MV-4-11 (cell line): ENCODE results near the gene VEZT.

Experiments used
- DNase-seq: peaks from one replicate; lab custom pipeline; 2025; lab: John Stamatoyannopoulos, UW

The VEZT gene

DNA sequence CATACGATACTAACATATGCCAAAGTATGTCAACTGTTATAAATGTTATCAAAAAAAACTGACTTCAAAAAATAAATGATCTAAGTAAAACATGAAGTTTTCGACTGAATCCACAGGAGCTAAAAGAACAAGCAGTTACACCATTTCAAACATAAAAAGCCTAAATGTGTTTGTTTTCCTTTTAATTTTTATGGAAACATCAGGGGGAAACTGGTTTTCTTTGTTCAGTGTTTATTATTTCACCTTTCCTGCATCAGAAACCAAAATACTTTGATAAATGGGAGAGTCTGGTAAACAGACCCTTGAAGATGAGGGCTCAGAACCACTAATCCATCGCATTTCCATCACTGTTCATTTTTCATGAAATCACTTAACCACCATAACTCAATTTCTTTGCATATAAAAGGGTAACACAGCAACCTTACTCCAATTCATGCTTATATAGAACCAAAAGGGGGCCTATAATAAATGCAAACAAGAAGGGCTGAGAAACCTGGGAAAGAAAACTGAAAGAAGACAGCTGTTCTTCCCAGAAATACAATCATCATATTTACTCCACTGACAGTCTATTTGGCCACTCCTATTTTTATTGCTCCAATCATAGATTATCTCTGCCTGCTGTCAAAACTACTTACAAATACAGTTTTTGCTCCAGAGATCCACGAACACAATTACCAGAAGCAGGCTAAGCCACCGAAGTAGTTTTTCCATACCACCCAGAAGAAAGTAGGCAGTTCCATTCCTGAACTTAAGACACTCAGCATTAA lies 17.3 kb upstream of the VEZT start:
- DNase-seq = no peak

DNA sequence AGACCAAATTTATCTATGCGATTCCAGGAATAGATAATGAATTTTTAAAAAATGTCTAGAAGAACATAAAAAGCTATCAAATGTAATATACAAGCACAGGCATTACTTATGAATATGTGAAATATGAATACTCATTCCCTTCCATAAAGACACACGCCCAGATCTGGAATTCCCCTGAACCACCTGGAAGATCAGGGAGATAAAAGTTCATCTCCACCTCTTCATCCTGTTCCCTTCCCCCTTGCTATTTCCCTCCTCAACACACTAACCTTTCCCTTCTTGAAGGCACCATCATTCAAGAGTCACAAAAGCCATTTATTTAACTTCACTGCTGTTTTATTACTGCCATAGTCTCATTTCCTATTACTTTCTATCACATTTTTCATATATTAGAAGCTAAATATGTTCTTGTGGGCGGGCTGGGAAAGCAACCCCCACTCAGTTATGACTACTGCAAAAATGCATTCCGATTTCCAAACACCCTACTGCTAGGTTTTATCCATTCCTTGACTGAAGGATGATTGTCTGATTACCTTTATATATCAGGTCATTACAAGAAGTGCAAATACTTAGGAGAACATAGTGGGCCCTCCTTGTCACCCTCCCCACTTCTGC lies 16.4 kb upstream of the VEZT start:
- no peak for DNase-seq

DNA sequence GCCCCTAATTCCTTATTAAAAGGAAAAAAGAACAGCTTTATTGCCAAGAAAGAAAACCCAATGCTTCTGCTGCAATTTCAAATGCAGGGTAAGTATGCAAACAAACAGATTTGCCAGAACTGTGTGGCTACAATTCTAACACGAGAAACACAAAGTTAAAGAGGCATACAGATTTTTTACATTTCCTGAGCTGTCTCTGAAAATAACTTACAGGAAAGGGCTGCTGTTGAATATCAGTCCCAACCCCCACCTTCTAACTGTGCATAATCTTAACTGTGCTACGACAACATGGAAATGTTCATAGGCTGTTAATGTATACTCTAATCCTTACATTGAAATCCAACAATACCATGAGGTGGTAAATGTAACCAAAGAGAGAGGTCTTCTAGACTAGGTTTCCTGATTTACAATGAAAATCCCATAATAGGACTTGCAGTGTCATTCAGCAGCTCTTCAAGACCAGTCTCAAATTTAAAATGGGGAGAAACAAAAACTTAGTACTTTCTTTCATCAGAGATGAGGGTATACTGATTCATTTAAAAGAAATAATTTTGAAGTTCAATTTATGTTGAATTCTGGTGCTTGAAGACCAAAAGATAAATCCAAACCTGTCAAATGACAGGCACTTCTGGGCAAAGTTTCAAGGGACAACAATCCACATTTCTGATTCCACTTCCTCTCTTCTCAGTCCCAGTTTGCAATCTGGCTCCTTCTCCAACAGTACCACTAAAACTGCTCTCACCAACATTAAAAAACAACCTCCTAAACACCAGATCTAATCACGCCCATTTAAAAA lies 14.7 kb upstream of the VEZT start:
- DNase-seq = peak; percentile 12

DNA sequence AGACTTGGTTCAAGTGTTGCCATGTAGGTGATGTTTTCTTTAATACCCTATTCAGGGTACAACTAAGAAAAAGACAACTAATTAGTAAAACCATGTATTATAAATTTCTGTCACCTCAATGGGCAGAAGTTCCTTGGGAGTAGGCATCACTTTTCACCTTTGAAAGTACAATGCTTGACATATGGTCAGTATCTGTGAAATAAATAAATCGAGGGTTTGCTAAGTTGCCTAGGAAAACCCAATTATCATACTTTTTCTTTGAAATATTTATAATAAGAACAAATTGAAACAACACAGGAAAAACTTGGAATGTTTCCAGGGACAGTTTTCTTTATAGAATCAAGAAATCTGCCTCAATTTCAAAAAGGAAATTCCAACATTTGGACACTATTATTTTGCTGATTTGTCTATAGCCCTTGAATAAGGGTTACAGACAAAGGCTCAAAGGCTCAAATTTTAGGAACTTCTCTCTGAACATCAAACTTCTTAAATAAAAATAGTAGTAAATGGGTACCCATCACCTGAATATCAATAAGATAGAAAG lies 14.0 kb upstream of the VEZT start:
- DNase-seq = no peak

DNA sequence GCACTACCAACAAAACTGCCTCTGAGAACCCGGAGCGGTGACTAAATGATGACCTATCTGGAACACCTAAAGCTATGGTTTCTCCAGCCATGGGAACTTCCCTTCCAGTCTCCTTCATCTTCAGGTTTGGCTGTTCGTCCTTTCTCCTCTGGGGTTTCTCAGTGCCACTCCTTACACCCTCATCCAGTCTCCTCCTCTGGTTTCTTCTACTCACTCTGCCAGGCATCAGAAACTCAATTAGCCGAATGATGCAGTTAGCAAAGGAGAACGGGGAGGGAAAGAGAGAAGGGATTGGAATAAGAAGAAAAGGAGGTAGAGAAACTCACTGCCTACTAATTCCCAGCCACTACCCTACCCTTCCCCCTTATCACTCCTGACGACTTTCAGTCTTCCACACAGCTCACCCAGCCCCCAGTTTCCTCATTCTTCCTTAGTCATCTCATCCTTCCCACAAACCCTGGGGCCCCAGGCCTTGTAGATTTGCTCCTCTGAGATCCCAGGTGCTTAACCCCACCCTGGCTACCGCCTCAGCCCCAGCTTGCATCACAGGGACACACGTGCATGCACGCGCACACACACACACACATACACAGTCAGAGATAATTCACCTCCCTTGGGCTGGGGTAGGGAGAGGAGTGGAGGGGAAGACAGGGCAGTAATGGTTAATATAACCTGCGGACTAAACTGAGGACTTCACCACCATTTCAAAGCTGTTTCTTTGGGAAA lies 13.3 kb upstream of the VEZT start:
- DNase-seq = peak; percentile 73

DNA sequence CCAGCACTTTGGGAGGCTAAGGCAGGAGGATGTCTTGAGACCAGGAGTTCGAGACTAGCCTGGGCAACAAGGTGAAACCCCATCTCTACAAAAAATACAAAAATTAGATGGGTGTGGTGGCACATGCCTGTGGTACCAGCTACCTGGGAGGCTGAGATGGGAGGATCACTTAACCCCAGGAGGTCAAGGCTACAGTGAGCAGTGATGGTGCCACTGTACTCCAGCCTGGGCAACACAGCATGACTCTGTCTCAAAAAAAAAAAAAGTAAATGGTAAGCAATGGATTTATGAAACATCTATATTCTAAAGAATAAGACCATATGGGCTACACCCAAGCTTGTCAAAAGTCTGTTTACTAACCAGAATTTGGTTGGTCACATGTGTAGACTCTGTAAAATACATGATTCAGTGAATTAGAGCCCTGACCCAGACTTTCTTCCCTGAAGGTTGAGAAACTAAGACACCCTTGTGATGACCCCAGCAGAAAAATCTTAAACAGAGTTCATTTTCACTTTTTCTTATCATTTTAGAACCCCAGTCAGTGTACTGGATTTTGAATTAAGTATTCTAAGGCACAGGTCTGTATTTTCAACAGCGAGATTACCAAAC lies 12.5 kb upstream of the VEZT start:
- no peak for DNase-seq

DNA sequence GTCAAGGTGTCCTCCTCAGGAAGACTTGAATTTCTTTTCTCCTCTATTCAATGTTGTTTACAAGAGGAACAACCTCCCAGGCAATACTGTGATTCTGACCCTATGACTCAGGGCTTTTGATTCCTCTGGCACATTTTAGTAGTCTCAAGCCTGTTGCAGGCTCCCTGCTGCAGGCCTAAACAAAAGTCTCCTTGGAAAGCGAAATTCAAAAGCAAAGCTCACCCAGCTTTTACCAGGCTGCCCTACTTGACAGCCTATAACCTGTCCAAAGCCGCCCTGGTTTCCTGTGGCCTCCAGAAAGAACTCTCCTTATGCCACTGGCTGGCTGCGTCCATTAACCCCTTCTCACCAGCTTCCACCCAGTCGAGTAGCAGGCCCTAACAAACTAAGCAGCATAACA lies 11.9 kb upstream of the VEZT start:
- DNase-seq = no peak

DNA sequence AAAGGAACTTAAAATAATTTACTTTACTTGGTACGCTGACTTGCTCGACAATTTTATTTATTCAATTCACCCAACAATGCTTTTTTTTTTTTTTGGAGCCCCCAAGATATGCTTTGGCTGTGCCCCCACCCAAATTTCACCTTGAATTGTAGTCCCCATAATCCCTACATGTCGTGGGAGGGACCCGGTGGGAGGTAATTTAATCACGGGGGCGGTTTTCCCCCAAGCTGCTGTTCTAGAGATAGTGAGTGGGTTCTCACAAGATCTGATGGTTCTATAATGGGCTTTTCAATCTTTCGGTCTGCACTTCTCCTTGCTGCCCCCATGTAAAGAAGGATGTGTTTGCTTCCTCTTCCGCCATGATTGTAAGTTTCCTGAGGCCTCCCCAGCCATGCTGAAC lies 10.7 kb upstream of the VEZT start:
- DNase-seq = no peak

DNA sequence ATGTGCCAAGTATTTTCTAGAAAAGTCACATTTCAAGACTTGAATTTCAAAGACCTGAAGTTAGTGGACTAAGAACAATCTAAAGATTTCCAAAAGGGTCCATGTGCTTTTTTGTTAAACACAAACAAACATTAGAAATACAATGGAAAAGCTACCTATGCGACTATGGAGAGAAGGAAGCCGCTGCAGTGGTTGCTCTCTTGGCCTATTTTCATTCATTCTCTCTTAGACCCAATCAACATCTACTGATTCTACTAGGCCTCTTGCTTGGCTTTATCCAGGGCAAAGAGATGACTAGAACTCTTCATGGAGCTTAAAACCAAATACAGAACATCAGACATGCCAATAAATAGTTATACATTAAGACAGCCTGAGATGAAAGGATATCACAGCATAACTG lies 10.2 kb upstream of the VEZT start:
- no peak for DNase-seq

DNA sequence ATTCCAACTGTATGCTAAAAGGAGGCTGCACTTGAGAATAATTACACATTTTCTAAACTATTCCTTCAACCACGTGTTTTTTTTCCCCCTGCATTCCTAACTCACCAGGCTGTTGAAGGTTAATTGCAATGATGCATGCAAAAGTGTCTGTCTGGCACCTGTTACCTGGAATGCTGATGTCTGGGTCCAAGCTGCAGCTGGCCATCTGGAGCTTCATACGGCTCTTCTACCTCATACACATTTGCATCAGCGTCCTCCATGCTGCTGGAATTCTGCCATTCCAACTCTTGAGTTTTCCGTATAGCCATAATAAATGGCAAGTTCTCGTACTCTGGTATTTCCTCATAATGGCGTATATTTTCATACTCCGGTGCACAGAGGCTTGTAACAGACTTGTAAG lies 8.9 kb upstream of the VEZT start:
- no peak for DNase-seq

DNA sequence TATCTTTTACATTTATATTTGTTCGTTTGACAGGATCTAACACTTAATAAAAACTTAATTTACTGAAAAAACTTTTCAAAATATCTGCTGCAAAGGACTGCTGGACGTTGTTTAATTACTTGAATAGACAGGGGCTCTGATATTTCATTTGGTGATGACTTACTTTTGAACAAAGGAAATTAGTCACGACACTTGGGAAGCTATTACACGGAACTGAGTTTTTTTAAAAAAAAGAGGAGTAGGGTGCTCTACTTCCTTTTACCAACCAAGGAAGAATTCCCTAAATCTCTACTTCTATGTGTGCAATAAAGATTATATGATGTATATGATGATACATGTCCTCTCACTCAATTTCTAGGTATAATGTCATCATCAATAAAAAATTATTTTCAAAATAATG lies 5.0 kb upstream of the VEZT start:
- DNase-seq = no peak

DNA sequence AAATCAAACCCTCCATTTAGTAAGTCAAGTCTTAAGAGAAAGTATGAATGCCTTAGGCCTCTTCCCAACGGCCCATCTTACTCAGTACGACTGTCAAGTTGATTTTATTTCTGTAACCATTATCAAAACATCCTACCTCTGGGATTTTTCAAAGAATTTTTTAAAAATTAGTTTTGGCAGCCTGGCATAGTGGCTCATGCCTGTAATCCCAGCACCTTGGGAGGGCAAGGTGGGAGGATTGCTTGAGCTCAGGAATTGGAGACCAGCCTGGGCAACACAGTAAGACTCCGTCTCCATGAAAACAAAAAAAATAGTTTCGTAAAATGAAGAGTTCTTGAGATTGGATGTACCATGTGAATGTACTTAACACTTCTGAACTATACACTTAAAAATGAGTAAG lies 4.5 kb upstream of the VEZT start:
- DNase-seq = no peak

DNA sequence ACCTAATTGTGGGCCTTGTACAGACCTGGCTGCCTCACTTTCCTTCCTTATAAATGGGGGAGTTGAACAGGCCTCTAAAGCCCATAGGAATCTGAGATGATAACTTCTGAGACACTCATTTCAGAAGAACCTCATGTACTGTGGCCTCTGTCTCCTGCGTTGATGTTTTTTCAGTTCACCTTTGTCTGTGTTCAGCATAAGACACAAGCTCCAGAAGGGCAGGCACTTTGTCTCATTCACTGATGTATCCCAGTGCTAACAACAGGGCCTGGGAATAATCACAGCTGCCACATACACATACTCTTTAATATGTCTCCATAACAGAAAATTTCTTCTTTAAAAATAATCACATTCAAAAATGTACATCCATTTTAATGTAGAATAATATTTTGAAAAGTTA lies 3.7 kb upstream of the VEZT start:
- DNase-seq = no peak

DNA sequence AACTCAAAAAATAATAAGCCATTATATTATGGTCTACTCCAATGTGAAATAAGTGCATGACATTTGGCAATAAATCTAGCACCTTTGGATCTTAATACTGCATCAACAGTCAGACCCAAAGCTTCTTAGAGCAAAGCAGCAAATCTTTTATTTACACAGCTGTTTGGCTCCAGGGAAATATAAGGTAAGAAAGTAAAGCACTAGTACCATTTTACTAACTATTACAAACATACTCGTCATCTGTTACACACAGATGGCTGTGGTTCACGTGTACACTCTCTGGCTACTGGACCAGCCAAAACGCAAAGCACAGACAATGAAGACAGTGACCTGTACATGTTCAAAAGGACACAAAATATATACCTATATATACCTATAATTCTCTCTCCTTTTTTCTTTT lies 3.1 kb upstream of the VEZT start:
- DNase-seq = no peak

DNA sequence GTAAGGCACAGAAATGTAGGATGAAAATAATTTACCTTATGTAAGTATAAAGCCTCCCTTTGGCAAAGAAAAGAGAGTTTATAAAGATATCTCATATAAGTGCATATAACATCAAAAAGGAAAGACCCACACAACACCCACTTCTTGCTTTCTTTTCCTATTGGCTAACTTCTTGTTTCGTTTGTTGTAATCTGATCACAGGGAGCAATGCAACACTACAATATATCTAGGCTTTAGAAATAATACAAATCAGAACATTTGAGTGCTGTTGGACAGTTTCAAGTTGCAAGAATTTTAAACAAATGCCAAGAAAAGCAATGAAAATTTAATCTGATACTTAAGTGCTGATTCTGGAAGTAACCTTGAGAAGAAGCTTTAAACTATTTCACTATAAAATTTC lies 1.7 kb upstream of the VEZT start:
- DNase-seq = peak; percentile 47

DNA sequence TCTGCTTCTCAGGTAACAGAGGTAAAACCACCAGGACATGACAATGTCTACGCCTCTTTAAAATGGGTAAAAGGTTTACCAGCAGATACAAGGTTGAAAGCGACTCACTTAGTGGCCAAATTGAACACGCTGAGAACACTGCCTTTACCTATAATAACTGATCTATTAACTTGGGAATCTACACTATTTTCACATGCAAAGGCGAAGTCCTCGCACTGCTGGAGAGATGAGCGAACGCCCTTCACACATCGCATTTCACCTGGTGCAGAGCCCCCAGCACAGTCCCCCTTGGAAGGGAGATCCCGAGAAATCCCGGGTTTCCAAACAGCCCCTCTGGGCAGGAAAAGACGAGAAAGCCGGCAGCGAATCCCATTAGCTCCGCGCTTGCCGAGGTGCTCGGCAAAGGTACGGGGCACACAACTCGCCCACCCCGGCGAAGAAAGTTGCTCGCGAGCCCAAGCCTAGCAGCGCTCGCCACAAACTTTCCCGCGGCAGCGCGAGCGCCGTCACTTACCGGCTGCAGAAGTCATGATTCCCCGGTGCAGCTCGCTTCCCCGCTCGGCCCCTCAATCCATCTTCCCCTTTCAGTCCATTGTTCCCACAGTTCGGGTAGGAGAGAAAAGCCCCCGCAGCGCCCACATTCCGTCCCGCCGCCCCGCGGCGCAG lies 763 bp upstream of the VEZT start:
- DNase-seq = no peak

DNA sequence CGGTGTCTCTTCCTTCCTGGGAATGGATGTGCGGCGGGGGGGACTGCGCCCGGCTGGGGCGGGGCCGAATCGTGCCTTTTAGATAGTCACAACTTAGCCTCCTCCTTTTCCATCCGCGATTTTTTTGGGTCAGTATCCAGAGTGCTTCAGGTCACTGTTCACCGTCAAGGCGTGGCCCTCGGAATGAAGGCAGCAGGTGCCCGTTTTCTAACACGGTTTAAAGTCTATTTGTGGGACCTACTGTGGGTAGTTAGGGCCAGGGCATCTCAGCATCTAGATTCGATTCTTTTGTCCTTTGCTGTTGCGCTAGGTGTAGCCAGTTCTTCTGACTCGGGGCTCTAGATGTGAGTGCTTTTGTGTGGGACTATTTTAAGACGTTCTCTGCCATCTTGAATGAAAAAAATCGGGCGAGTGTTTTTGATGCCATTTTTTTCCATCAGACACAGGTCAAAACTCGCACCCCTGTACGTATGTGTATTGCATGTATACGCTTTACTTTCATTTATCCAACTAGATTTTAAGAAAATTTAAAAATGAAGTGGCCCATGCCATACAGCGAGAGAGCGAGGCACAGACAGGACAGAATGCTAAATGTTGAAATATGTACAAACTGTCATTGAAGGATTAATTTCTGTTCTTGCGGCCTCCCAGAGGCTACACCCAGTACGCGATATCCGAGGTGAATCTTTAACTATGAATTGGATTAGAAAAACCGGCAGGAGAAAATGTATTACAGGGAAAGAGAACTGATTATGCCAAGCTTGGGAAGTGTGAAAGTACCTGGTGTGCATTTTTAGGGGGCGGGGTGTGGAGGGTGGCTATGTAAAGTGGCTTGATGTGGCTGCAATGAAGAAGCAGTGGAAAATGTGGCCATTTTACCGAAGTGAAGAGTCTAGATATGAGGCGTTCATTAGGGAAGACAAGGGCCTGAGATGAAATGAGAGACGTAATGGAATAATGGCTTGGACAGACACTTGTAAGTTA lies 835 bp downstream of the VEZT start:
- DNase-seq = no peak

DNA sequence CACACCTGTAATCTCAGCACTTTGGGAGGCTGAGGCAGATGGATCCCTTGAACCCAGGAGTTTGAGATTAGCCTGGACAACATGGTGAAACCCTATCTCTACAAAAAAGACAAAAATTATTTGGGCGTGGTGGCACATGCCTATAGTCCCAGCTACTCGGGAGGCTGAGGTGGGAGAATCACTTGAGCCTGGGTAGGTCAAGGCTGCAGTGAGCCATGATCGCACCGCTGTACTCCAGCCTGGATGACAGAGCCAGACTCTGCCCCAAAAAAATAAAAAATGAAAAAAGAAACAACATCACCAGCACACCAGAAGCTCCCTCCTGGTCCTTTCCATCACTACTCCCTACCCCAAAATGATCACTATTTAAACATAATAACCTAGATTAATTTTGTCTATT lies 2.6 kb downstream of the VEZT start:
- no peak for DNase-seq

DNA sequence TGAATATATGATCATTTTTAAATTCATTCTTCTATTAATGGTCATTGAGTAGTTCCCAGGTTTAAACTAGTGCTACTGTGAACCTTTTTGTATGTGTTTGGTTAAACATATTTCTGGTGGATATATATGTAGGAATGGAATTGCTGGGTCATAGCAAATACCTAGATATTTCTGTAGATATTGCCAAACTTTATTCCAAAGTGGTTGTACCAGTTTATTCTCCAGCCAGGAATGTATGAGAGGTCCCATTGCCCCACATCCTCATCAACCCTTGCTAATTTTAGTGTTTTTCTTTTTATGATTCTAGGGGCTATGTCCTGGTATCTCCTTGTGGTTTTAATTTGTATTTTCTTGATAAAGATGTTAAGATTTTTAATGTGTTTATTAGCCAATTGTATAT lies 3.1 kb downstream of the VEZT start:
- no peak for DNase-seq
